GM12878 (cell line): ENCODE data around the gene STK26. TPM values are rescaled to one million over a fixed set of nuclear protein-coding genes. Genes with fewer than 3 reads are reported as not detected.

Source experiments
- ATAC-seq: fragments of 200-7000 bp; cut with Tn5 transposase; 3 replicates; pipeline ENCODE4 v1.9.1; 2020; ENCODE audit warnings: mild to moderate bottlenecking, moderate library complexity
- BruUV-seq: library from RNA; stranded (reverse); fragments of 400-500 nt; replicated peaks from 2 replicates; lab custom pipeline; 2021; lab: Mats Ljungman, UMichigan
- CTCF ChIA-PET: fragments of 300-600 bp; sonication (Branson Sonifier 250); formaldehyde crosslinking; extraction: SDS; loops from one replicate; lab custom pipeline; 2021; ENCODE audit warnings: inconsistent platforms; lab: Yijun Ruan, JAX
- POLR2A ChIA-PET: fragments of 350-600 bp; formaldehyde crosslinking; extraction: SDS; loops from one replicate; lab custom pipeline; 2021; ENCODE audit warnings: inconsistent platforms; lab: Charles Lee
- RAD21 ChIA-PET: fragments of 300-600 bp; sonication (Branson Sonifier 250); formaldehyde crosslinking; loops from one replicate; lab custom pipeline; 2023; ENCODE audit warnings: antibody characterized with exemption; ENCODE audit not compliant: unreplicated experiment; lab: Charles Lee
- SMC1A ChIA-PET: fragments of 300-600 bp; sonication (Branson Sonifier 250); formaldehyde crosslinking; loops from one replicate; lab custom pipeline; 2023; ENCODE audit not compliant: unreplicated experiment, uncharacterized antibody; lab: Charles Lee
- DNase-seq: peaks from one replicate; pipeline ENCODE4 v3.0.0-alpha.2; 2011; ENCODE audit warnings: low read depth, low spot score
- FAIRE-seq: peaks from 3 replicates; lab custom pipeline; 2011; peaks lifted over from hg19 to GRCh38; lab: Jason Lieb, UNC
- H2AFZ ChIP-seq: 2 replicates; pipeline ENCODE4 v1.6.0; 2011; ENCODE audit warnings: low read depth, low read length, control low read depth; ENCODE audit not compliant: control insufficient read depth
- H3K27ac ChIP-seq: 2 replicates; pipeline ENCODE4 v1.5.1; 2011; ENCODE audit warnings: control low read depth; ENCODE audit not compliant: control insufficient read depth, insufficient read depth
- H3K27me3 ChIP-seq, 2 experiments: replicated peaks in 1 of 2; 2 replicates each; pipeline versions ENCODE4 v1.6.0 to v1.6.1; 2011; ENCODE audit warnings: low read length in 1 of 2; ENCODE audit not compliant: control insufficient read depth in 2 of 2, insufficient read depth in 2 of 2
- H3K36me3 ChIP-seq, 2 experiments: 2 replicates each; pipeline ENCODE4 v1.5.1; 2011; ENCODE audit warnings: low read length in 1 of 2; ENCODE audit not compliant: control insufficient read depth in 2 of 2, insufficient read depth in 2 of 2
- H3K4me1 ChIP-seq: 2 replicates; pipeline ENCODE4 v1.6.1; 2011; ENCODE audit warnings: mild to moderate bottlenecking, low read length, moderate library complexity, mixed read lengths; ENCODE audit not compliant: control insufficient read depth, insufficient read depth
- H3K4me2 ChIP-seq: 2 replicates; pipeline ENCODE4 v1.6.0; 2011; ENCODE audit warnings: control low read depth; ENCODE audit not compliant: control insufficient read depth, insufficient read depth
- H3K4me3 ChIP-seq: fragments of 200-600 bp; sonication (generic); 2 replicates; pipeline ENCODE4 v1.5.1; 2016
- H3K79me2 ChIP-seq: 2 replicates; pipeline ENCODE4 v1.6.0; 2011; ENCODE audit warnings: low read length; ENCODE audit not compliant: control insufficient read depth, insufficient read depth
- H3K9ac ChIP-seq: 2 replicates; pipeline ENCODE4 v1.8.0; 2011; ENCODE audit warnings: low read length, control low read depth, mixed read lengths; ENCODE audit not compliant: control insufficient read depth, insufficient read depth
- H3K9me3 ChIP-seq: replicated peaks from 3 replicates; pipeline ENCODE4 v1.5.1; 2011; ENCODE audit warnings: mild to moderate bottlenecking, low read length; ENCODE audit not compliant: control insufficient read depth, insufficient read depth
- H4K20me1 ChIP-seq: 2 replicates; pipeline ENCODE4 v1.6.0; 2011; ENCODE audit not compliant: control insufficient read depth, insufficient read depth
- ATF7 ChIP-seq: fragments of 450-650 bp; IDR thresholded peaks from 2 replicates; pipeline ENCODE4 v1.6.1; 2016; ENCODE audit warnings: low read depth, mild to moderate bottlenecking
- BACH1 ChIP-seq: fragments of 450-650 bp; IDR thresholded peaks from 2 replicates; pipeline ENCODE4 v1.6.1; 2017; ENCODE audit warnings: mild to moderate bottlenecking, borderline replicate concordance
- BCL11A ChIP-seq: IDR thresholded peaks from 2 replicates; pipeline ENCODE4 v1.6.1; 2011; ENCODE audit warnings: low read depth, low read length
- DPF2 ChIP-seq: fragments of 450-650 bp; IDR thresholded peaks from 2 replicates; pipeline ENCODE4 v1.6.1; 2017; ENCODE audit warnings: mild to moderate bottlenecking
- EGR1 ChIP-seq, 2 experiments: IDR thresholded peaks; 1 replicate in 1 of 2; 2 replicates in 1 of 2; pipeline ENCODE4 v1.6.1; 2011 to 2012; ENCODE audit warnings: low read depth in 2 of 2, low read length in 2 of 2, borderline replicate concordance in 1 of 2, mild to moderate bottlenecking in 1 of 2, moderate library complexity in 1 of 2
- IRF4 ChIP-seq: IDR thresholded peaks from 2 replicates; pipeline ENCODE4 v1.6.1; 2011; ENCODE audit warnings: low read depth, low read length
- MTA2 ChIP-seq: fragments of 450-650 bp; IDR thresholded peaks from 2 replicates; pipeline ENCODE4 v1.6.1; 2016; ENCODE audit warnings: low read depth, mild to moderate bottlenecking, moderate library complexity
- MYB ChIP-seq: fragments of 150-350 bp; IDR thresholded peaks from 2 replicates; pipeline ENCODE4 v1.6.1; 2014; ENCODE audit warnings: mild to moderate bottlenecking, low read depth, low read length, borderline replicate concordance
- NFXL1 ChIP-seq: fragments of 450-650 bp; IDR thresholded peaks from 2 replicates; pipeline ENCODE4 v1.6.1; 2017; ENCODE audit warnings: antibody characterized with exemption, mild to moderate bottlenecking, borderline replicate concordance
- NR2F1 ChIP-seq: fragments of 450-650 bp; conservative IDR thresholded peaks from 2 replicates; pipeline ENCODE4 v1.6.1; 2017; ENCODE audit warnings: mild to moderate bottlenecking
- POU2F2 ChIP-seq: IDR thresholded peaks from 3 replicates; pipeline ENCODE4 v1.6.1; 2011; ENCODE audit warnings: low read depth, mild to moderate bottlenecking, low read length, borderline replicate concordance
- SREBF1 ChIP-seq: IDR thresholded peaks from 2 replicates; pipeline ENCODE4 v1.6.1; 2012; ENCODE audit warnings: mild to moderate bottlenecking, low read length
- TBL1XR1 ChIP-seq: IDR thresholded peaks from 2 replicates; pipeline ENCODE4 v1.6.1; 2012; ENCODE audit warnings: low read depth, low read length, improper control_type of control experiment
- in situ Hi-C: fragments of 300-500 bp; cut with MboI; formaldehyde crosslinking; loops from 9 replicates; pipeline ENCODE4 v1.14.3; 2018; ENCODE audit warnings: mixed read lengths
- intact Hi-C: fragments of 100-400 bp; cut with micrococcal nuclease; formaldehyde crosslinking; loops from one replicate; pipeline ENCODE4 v1.14.2; 2022; ENCODE audit not compliant: unreplicated experiment
- polyA plus RNA-seq, 11 experiments: library from polyadenylated mRNA; depleted of rRNA in 4 of 11; unstranded in 6 of 11; stranded (reverse) in 5 of 11; fragments of >200 nt; fragmentation: Nextera tagmentation in 4 of 11; fragmentation: Illumina TruSeq in 1 of 11; extraction: Ambion mirVana in 4 of 11; extraction: Trizol in 1 of 11; gene quantifications; 1 replicate in 1 of 11; 2 replicates in 10 of 11; pipeline versions ENCODE4 v1.2.1 to v1.2.3, GENCODE V29; 2011 to 2016; ENCODE audit warnings: inconsistent platforms in 2 of 11, missing spikeins in 2 of 11, low read depth in 1 of 11
- total RNA-seq, 4 experiments: library from RNA; depleted of rRNA in 3 of 4; stranded (reverse); fragments of >200 nt in 3 of 4; fragmentation: Illumina TruSeq in 1 of 4; extraction: Trizol in 1 of 4; gene quantifications; 2 replicates each; pipeline versions ENCODE4 v1.2.1 to v1.2.3, GENCODE V29; 2013 to 2021
- TF ChIP-seq, protein P1 (sequence below): fragments of 450-650 bp; IDR thresholded peaks from 2 replicates; pipeline ENCODE4 v1.6.1; 2016; ENCODE audit warnings: mild to moderate bottlenecking
- TF ChIP-seq, protein P2 (sequence below): IDR thresholded peaks from 2 replicates; pipeline ENCODE4 v1.6.1; 2011; ENCODE audit warnings: mild to moderate bottlenecking, low read depth, low read length, moderate library complexity; ENCODE audit not compliant: insufficient replicate concordance
- TF ChIP-seq, protein P3 (sequence below): fragments of 450-650 bp; IDR thresholded peaks from 2 replicates; pipeline ENCODE4 v1.6.1; 2016; ENCODE audit warnings: mild to moderate bottlenecking

Gene STK26
- total and polyA plus RNA-seq, 10 of the 15 experiments (the other 5 are each of a cell fraction or from before 2014, with no cell fraction given), result 30.4 to 78.6 (median 58.8) TPM

DNA sequence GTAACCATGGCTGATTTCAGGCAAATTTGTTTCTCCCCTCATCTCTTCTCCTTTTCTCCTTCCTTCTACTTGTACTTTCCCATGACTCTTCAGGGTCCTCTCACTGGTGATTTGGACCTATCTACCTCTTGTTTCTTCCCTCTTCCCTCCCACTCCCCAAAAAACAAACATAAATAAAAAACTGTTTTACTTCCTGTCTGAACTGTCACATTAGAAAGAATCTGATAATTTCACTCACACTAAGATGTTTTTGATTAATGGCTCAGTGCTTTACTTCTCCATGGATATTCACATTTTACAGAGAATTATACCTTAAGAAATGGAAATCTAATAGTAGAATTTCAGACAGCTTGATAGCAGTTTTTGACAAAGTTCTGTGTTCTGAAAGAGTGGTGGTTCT, 7.2 kb downstream of the STK26 start:
- H3K36me3 ChIP-seq, result no peaks in the 10 kb centered on the region
- H4K20me1 ChIP-seq, result no peaks in the 10 kb centered on the region
- no peak overlapping the region for H3K9ac ChIP-seq
- SMC1A ChIA-PET, result interaction anchor here (1.4 to 2.5 kb wide), 4 partner anchors 8 to 175 kb away, joined by 3 to 8 read pairs (median 4); no protein-coding TSS in a partner anchor
- BruUV-seq, result no TSS peak
- TF ChIP-seq POU2F2, result no peak
- no peak for TF ChIP-seq BCL11A
- no peak for TF ChIP-seq MTA2
- TF ChIP-seq NR2F1, result no peak
- TF ChIP-seq DPF2, result no peak
- TF ChIP-seq, protein P1, sequence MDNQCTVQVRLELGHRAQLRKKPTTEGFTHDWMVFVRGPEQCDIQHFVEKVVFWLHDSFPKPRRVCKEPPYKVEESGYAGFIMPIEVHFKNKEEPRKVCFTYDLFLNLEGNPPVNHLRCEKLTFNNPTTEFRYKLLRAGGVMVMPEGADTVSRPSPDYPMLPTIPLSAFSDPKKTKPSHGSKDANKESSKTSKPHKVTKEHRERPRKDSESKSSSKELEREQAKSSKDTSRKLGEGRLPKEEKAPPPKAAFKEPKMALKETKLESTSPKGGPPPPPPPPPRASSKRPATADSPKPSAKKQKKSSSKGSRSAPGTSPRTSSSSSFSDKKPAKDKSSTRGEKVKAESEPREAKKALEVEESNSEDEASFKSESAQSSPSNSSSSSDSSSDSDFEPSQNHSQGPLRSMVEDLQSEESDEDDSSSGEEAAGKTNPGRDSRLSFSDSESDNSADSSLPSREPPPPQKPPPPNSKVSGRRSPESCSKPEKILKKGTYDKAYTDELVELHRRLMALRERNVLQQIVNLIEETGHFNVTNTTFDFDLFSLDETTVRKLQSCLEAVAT, result no peak
- TF ChIP-seq, protein P2, sequence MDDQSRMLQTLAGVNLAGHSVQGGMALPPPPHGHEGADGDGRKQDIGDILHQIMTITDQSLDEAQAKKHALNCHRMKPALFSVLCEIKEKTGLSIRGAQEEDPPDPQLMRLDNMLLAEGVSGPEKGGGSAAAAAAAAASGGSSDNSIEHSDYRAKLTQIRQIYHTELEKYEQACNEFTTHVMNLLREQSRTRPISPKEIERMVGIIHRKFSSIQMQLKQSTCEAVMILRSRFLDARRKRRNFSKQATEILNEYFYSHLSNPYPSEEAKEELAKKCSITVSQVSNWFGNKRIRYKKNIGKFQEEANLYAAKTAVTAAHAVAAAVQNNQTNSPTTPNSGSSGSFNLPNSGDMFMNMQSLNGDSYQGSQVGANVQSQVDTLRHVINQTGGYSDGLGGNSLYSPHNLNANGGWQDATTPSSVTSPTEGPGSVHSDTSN, result no peak
- no peak for TF ChIP-seq SREBF1
- TF ChIP-seq MYB, result no peak
- TF ChIP-seq IRF4, result no peak
- TF ChIP-seq, protein P3, sequence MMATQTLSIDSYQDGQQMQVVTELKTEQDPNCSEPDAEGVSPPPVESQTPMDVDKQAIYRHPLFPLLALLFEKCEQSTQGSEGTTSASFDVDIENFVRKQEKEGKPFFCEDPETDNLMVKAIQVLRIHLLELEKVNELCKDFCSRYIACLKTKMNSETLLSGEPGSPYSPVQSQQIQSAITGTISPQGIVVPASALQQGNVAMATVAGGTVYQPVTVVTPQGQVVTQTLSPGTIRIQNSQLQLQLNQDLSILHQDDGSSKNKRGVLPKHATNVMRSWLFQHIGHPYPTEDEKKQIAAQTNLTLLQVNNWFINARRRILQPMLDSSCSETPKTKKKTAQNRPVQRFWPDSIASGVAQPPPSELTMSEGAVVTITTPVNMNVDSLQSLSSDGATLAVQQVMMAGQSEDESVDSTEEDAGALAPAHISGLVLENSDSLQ, result no peak
- TF ChIP-seq ATF7, result no peak
- TF ChIP-seq TBL1XR1, result no peak
- TF ChIP-seq NFXL1, result no peak
- no peak for TF ChIP-seq BACH1
- TF ChIP-seq EGR1 (IDR thresholded peaks at IDR 0.05; ENCODE audit: borderline replicate concordance in 1 of 2, low read depth in 2 of 2, low read length in 2 of 2), result no peak
- ATAC-seq (no peak), FAIRE-seq (no peak), DNase-seq (no peak)
- RAD21 ChIA-PET, result interaction anchor here (2.4 kb wide), 1 partner anchor 10 kb away, joined by 7 read pairs; no protein-coding TSS in a partner anchor
- intact Hi-C loops (loop anchor here (5.0 kb wide), 1 partner anchor 452 kb away; no protein-coding TSS in a partner anchor), in situ Hi-C loops (loop anchor here (5.0 kb wide), 1 partner anchor 187 kb away; the partner anchor contains the start of gene RAP2C)
- H3K79me2 ChIP-seq, result peaks cover 89% of the 10 kb centered on the region
- H3K9me3 ChIP-seq, result no peaks in the 10 kb centered on the region
- no peaks in the 10 kb centered on the region; the same call in 1 of the 2 replicates for H3K4me1 ChIP-seq
- no peak overlapping the region for H3K4me2 ChIP-seq
- no peaks in the 10 kb centered on the region for H3K27me3 ChIP-seq
- no peak overlapping the region; the same call in 1 of the 2 replicates for H3K27ac ChIP-seq
- no peak overlapping the region for H2AFZ ChIP-seq
- no peak overlapping the region for H3K4me3 ChIP-seq
- CTCF ChIA-PET, result no interaction called here
- POLR2A ChIA-PET, result no interaction called here
